Measurements from ENCODE around the gene ANO1.

DNA sequence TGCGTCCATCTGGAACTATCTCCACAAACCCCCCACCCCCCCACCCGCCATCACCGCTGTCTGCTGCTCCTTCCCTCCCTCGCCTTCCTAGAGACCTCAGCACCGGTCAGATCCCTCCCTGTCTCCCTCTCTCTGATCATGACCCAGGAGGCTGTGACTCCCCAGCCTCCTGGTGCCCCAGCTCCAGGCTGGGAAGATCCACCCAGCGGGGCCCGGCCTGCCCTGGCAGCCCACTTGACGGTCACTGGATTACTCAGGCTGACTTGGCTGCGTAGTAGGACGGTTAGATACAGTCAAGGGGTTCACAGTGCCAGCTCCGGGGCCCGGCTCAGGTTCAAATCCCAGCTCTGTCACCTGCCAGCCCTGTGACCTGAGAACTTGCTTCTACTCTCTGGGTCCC, 59.3 kb downstream of the ANO1 start:
- TF ChIP-seq, protein P1, sequence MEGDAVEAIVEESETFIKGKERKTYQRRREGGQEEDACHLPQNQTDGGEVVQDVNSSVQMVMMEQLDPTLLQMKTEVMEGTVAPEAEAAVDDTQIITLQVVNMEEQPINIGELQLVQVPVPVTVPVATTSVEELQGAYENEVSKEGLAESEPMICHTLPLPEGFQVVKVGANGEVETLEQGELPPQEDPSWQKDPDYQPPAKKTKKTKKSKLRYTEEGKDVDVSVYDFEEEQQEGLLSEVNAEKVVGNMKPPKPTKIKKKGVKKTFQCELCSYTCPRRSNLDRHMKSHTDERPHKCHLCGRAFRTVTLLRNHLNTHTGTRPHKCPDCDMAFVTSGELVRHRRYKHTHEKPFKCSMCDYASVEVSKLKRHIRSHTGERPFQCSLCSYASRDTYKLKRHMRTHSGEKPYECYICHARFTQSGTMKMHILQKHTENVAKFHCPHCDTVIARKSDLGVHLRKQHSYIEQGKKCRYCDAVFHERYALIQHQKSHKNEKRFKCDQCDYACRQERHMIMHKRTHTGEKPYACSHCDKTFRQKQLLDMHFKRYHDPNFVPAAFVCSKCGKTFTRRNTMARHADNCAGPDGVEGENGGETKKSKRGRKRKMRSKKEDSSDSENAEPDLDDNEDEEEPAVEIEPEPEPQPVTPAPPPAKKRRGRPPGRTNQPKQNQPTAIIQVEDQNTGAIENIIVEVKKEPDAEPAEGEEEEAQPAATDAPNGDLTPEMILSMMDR (IDR thresholded peaks at IDR 0.05): no peak
- TF ChIP-seq POLR2A (IDR thresholded peaks at IDR 0.05): no peak
